IMR-90 (cell line): ENCODE results near the gene TST. TPM values are rescaled to one million over a fixed set of nuclear protein-coding genes. Genes with fewer than 3 reads are reported as not detected.

Experiments used
- ATAC-seq: fragments of 200-7000 bp; cut with Tn5 transposase; 2 replicates; pipeline ENCODE4 v1.9.1; 2020; ENCODE audit warnings: low read depth, mild to moderate bottlenecking, moderate library complexity
- BruUV-seq: library from RNA; stranded (reverse); fragments of 400-500 nt; replicated peaks from 2 replicates; lab custom pipeline; 2021; lab: Mats Ljungman, UMichigan
- CTCF ChIA-PET: fragments of 300-600 bp; formaldehyde crosslinking; extraction: SDS; loops from one replicate; lab custom pipeline; 2021; ENCODE audit warnings: antibody characterized with exemption; lab: Yijun Ruan, JAX
- POLR2A ChIA-PET: fragments of 300-600 bp; sonication (Branson Sonifier 250); formaldehyde crosslinking; loops from one replicate; lab custom pipeline; 2022; ENCODE audit warnings: antibody characterized with exemption; ENCODE audit not compliant: unreplicated experiment; lab: Charles Lee
- DNase-seq: peaks from one replicate; pipeline ENCODE4 v3.0.0; 2013
- H2AFZ ChIP-seq: replicated peaks from 2 replicates; pipeline ENCODE3; 2013; ENCODE audit warnings: low read length, mild to moderate bottlenecking; ENCODE audit not compliant: poor library complexity
- H2AK5ac ChIP-seq: 2 replicates; pipeline ENCODE4 v1.6.1; 2013; ENCODE audit warnings: low read depth, low read length, inconsistent platforms
- H2AK9ac ChIP-seq: replicated peaks from 2 replicates; pipeline ENCODE3; 2013; ENCODE audit warnings: mild to moderate bottlenecking, low read depth, low read length, moderate library complexity; ENCODE audit not compliant: poor library complexity
- H2BK120ac ChIP-seq: 2 replicates; pipeline ENCODE4 v1.6.1; 2013; ENCODE audit warnings: low read depth, low read length, inconsistent platforms
- H2BK15ac ChIP-seq: 3 replicates; pipeline ENCODE4 v1.6.1; 2013; ENCODE audit warnings: low read depth, low read length, inconsistent platforms
- H2BK20ac ChIP-seq: 2 replicates; pipeline ENCODE4 v1.6.1; 2013; ENCODE audit warnings: low read depth, mild to moderate bottlenecking, inconsistent platforms, low read length, moderate library complexity
- H2BK5ac ChIP-seq: 2 replicates; pipeline ENCODE4 v1.6.1; 2013; ENCODE audit warnings: mild to moderate bottlenecking, low read depth, low read length, inconsistent platforms; ENCODE audit not compliant: poor library complexity, severe bottlenecking
- H3K14ac ChIP-seq: replicated peaks from 2 replicates; pipeline ENCODE4 v1.6.1; 2013; ENCODE audit warnings: low read depth, low read length, inconsistent platforms
- H3K18ac ChIP-seq: 2 replicates; pipeline ENCODE4 v1.6.1; 2013; ENCODE audit warnings: low read depth, low read length, control low read depth
- H3K23ac ChIP-seq: 2 replicates; pipeline ENCODE4 v1.6.1; 2013; ENCODE audit warnings: low read depth, low read length, inconsistent platforms
- H3K27ac ChIP-seq: 2 replicates; pipeline ENCODE4 v1.5.1; 2013; ENCODE audit warnings: mild to moderate bottlenecking, control low read depth, low read length; ENCODE audit not compliant: insufficient read depth
- H3K27me3 ChIP-seq: 2 replicates; pipeline ENCODE4 v1.6.1; 2013; ENCODE audit warnings: low read length; ENCODE audit not compliant: control insufficient read depth, insufficient read depth
- H3K36me3 ChIP-seq: 2 replicates; pipeline ENCODE4 v1.6.1; 2013; ENCODE audit warnings: low read length, mixed read lengths; ENCODE audit not compliant: control insufficient read depth, insufficient read depth
- H3K4ac ChIP-seq: 2 replicates; pipeline ENCODE4 v1.6.1; 2013; ENCODE audit warnings: low read depth, low read length, inconsistent platforms
- H3K4me1 ChIP-seq: 2 replicates; pipeline ENCODE4 v1.6.1; 2013; ENCODE audit warnings: low read length, mixed read lengths; ENCODE audit not compliant: control insufficient read depth, insufficient read depth
- H3K4me2 ChIP-seq: 2 replicates; pipeline ENCODE4 v1.6.1; 2013; ENCODE audit warnings: low read depth, mild to moderate bottlenecking, control low read depth, low read length, moderate library complexity
- H3K4me3 ChIP-seq: 2 replicates; pipeline ENCODE4 v1.5.1; 2013; ENCODE audit warnings: low read depth, mild to moderate bottlenecking, control low read depth, low read length, moderate library complexity; ENCODE audit not compliant: insufficient read depth
- H3K56ac ChIP-seq: 2 replicates; pipeline ENCODE4 v1.6.1; 2013; ENCODE audit warnings: low read length, inconsistent platforms; ENCODE audit not compliant: insufficient read depth; ENCODE audit errors: extremely low read depth
- H3K79me1 ChIP-seq, 2 experiments: 2 replicates each; pipeline ENCODE4 v1.6.1; 2013; ENCODE audit warnings: low read length in 2 of 2, inconsistent platforms in 1 of 2, low read depth in 1 of 2
- H3K9ac ChIP-seq: 2 replicates; pipeline ENCODE4 v1.6.1; 2013; ENCODE audit warnings: low read depth, low read length, control low read depth
- H3K9me1 ChIP-seq: 2 replicates; pipeline ENCODE4 v1.6.1; 2013; ENCODE audit warnings: low read length, inconsistent platforms; ENCODE audit not compliant: insufficient read depth
- H3K9me3 ChIP-seq: 2 replicates; pipeline ENCODE4 v1.6.1; 2013; ENCODE audit warnings: low read length; ENCODE audit not compliant: control insufficient read depth, insufficient read depth
- H4K20me1 ChIP-seq: 2 replicates; pipeline ENCODE4 v1.6.1; 2013; ENCODE audit warnings: low read length, inconsistent platforms; ENCODE audit not compliant: insufficient read depth
- H4K5ac ChIP-seq: 2 replicates; pipeline ENCODE4 v1.6.1; 2013; ENCODE audit warnings: mild to moderate bottlenecking, low read depth, low read length, control low read depth
- H4K8ac ChIP-seq, 2 experiments: 2 replicates each; pipeline ENCODE4 v1.6.1; 2013; ENCODE audit warnings: low read depth in 2 of 2, low read length in 2 of 2, control low read depth in 1 of 2, inconsistent platforms in 1 of 2
- H4K91ac ChIP-seq: 2 replicates; pipeline ENCODE4 v1.6.1; 2013; ENCODE audit warnings: low read depth, low read length, inconsistent platforms; ENCODE audit not compliant: insufficient read depth
- BHLHE40 ChIP-seq: fragments of 150-350 bp; IDR thresholded peaks from 2 replicates; pipeline ENCODE4 v1.6.1; 2016; ENCODE audit warnings: mild to moderate bottlenecking, low read depth, low read length
- CEBPB ChIP-seq: IDR thresholded peaks from 2 replicates; pipeline ENCODE4 v1.6.1; 2012; ENCODE audit warnings: low read depth, low read length, improper control_type of control experiment
- CHD1 ChIP-seq: IDR thresholded peaks from 2 replicates; pipeline ENCODE4 v1.6.1; 2012; ENCODE audit warnings: low read depth, low read length, improper control_type of control experiment
- FOS ChIP-seq: fragments of 150-350 bp; IDR thresholded peaks from 2 replicates; pipeline ENCODE4 v1.6.1; 2016; ENCODE audit warnings: low read depth, low read length
- POLR2A ChIP-seq: IDR thresholded peaks from 2 replicates; pipeline ENCODE4 v1.6.1; 2012; ENCODE audit warnings: mild to moderate bottlenecking, low read depth, low read length
- RAD21 ChIP-seq: IDR thresholded peaks from 2 replicates; pipeline ENCODE4 v1.6.1; 2012; ENCODE audit warnings: low read length, improper control_type of control experiment
- RFX5 ChIP-seq: IDR thresholded peaks from 2 replicates; pipeline ENCODE4 v1.8.0; 2012; ENCODE audit warnings: low read depth, mild to moderate bottlenecking, low read length, moderate library complexity
- SMC3 ChIP-seq: fragments of 150-350 bp; IDR thresholded peaks from 2 replicates; pipeline ENCODE4 v1.6.1; 2016; ENCODE audit warnings: low read depth, mild to moderate bottlenecking, antibody characterized with exemption, low read length, moderate library complexity
- WGBS, 2 experiments: methylation state at CpG; one replicate each; pipeline versions ENCODE4 v1.1.5 to v1.1.7; 2013; ENCODE audit warnings: missing lambda C conversion rate in 2 of 2; ENCODE audit not compliant: insufficient read length in 1 of 2; ENCODE audit errors: extremely low coverage in 2 of 2; 5-methylcytosine and 5-hydroxymethylcytosine counted together
- dilution Hi-C: fragments of 300-500 bp; cut with HindIII; formaldehyde crosslinking; loops from one replicate; pipeline ENCODE4 v1.14.3; 2018; ENCODE audit warnings: low sequenced_read_pairs; ENCODE audit not compliant: unreplicated experiment
- in situ Hi-C: fragments of 300-500 bp; cut with MboI; formaldehyde crosslinking; loops from 3 replicates; pipeline ENCODE4 v1.14.3; 2019; ENCODE audit warnings: low sequenced_read_pairs, inconsistent platforms, mixed read lengths
- intact Hi-C: fragments of 100-400 bp; cut with micrococcal nuclease; formaldehyde crosslinking; loops from 2 replicates; pipeline ENCODE4 v1.10.0; 2022
- polyA plus RNA-seq, 3 experiments: library from polyadenylated mRNA; depleted of rRNA; stranded (reverse); fragments of >200 nt; gene quantifications; 2 replicates each; pipeline ENCODE4 v1.2.3, GENCODE V29; 2012; ENCODE audit warnings: low replicate concordance in 1 of 3
- total RNA-seq: library from RNA; depleted of rRNA; stranded (reverse); fragments of >200 nt; gene quantifications from 2 replicates; pipeline ENCODE4 v1.2.3, GENCODE V29; 2012
- TF ChIP-seq, protein P1 (sequence below): fragments of 150-350 bp; IDR thresholded peaks from 2 replicates; pipeline ENCODE4 v1.6.1; 2017; ENCODE audit warnings: mild to moderate bottlenecking, antibody characterized with exemption, low read length, low read depth

Gene TST
- total and polyA plus RNA-seq, 2 of the 4 experiments (the other 2 are of a cell fraction), result 31.7 to 37.7 TPM

DNA sequence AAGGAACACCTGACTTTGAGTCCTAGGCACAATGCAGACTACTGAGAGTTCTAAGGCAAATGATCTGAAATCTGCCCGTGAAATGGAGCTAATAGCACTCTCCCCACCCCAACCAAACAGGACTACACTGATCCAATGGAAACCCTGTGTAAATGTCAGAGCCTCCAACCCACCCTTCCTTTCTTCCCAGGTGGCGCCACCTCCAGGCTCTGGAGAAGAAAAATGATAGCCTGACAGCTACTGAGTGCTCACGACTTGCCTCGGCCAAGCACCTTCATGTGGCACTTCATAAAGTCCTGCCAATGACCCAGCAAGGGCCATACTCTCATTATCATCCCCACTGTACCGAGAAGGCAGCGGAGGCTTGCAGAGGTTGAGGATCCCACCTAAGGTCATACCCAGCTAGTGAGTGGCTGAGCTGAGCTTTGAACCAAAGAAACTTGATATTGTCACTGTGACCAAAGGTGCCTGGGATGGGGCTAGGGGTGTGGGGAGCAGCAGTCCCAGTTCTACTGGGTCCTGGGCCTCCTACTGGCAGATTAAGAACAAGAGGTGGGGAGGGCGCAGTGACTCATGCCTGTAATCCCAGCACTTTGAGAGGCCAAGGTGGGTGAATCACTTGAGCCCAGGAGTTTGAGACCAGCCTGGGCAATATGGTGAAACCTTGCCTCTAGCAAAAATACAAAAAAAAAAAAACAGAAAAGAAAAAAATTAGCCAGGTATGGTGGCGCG lies 20.5 kb downstream of the TST start (continued):
- TF ChIP-seq, protein P1, sequence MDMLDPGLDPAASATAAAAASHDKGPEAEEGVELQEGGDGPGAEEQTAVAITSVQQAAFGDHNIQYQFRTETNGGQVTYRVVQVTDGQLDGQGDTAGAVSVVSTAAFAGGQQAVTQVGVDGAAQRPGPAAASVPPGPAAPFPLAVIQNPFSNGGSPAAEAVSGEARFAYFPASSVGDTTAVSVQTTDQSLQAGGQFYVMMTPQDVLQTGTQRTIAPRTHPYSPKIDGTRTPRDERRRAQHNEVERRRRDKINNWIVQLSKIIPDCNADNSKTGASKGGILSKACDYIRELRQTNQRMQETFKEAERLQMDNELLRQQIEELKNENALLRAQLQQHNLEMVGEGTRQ, result no peak

DNA sequence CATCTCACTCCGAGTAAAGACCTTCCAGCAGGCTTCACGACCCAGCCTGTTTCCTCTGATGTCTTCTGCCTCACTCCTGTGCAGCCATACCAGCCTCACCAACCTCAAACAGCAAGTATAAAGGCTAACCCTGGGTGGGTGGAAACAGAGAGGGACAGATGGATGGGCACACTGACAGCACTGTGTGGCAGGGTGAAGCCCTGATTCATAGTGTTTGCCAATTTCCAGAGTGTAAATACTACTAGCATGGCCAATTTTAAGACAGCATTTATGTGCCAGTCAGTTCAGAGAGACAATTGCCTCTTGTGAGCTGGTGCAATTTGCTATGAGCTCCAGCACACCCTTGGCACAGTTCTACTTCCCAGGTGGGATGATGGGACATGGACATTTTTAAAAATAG lies 21.5 kb downstream of the TST start:
- intact Hi-C loops, result no loop called here
- ChIA-PET CTCF (no interaction called here), POLR2A (no interaction called here)
- H3K9ac ChIP-seq, result no peak overlapping the region
- TF ChIP-seq CHD1, result no peak
- TF ChIP-seq BHLHE40, result no peak
- TF ChIP-seq RAD21, result no peak
- no peak for TF ChIP-seq CEBPB
- TF ChIP-seq SMC3, result no peak
- TF ChIP-seq FOS, result no peak
- no peak for TF ChIP-seq POLR2A
- no peak for TF ChIP-seq RFX5
- TF ChIP-seq, protein P1, result no peak
- peaks cover 31% of the 10 kb centered on the region for H3K27me3 ChIP-seq
- no peak overlapping the region for H3K4me3 ChIP-seq
- H3K18ac ChIP-seq, result no peak overlapping the region
- H4K8ac ChIP-seq, result no peak overlapping the region
- no peak overlapping the region for H2AK5ac ChIP-seq
- ATAC-seq (no peak), DNase-seq (no peak)
- H3K9me1 ChIP-seq, result no peaks in the 10 kb centered on the region
- no peak overlapping the region for H2AFZ ChIP-seq
- H2BK5ac ChIP-seq, result no peak overlapping the region
- no peaks in the 10 kb centered on the region for H3K79me1 ChIP-seq
- dilution Hi-C loops, result no loop called here
- H3K4ac ChIP-seq, result no peak overlapping the region
- H3K36me3 ChIP-seq, result no peaks in the 10 kb centered on the region
- H4K20me1 ChIP-seq, result no peaks in the 10 kb centered on the region; the same call in 1 of the 2 replicates
- in situ Hi-C loops, result no loop called here
- H2AK9ac ChIP-seq, result no peak overlapping the region
- no peak overlapping the region for H3K23ac ChIP-seq
- no peak overlapping the region for H2BK120ac ChIP-seq
- no peak overlapping the region for H3K56ac ChIP-seq
- WGBS, 2 experiments, result 80% methylated on average over 1 of the region's 2 CpGs; no CpG with 5 or more reads in 1 of the 2 experiments
- H3K9me3 ChIP-seq, result peaks cover 3% of the 10 kb centered on the region; the same call in 1 of the 2 replicates
- no peak overlapping the region for H2BK20ac ChIP-seq
- no peak overlapping the region for H3K4me2 ChIP-seq
- no peak overlapping the region for H2BK15ac ChIP-seq
- no peak overlapping the region for H3K27ac ChIP-seq
- H4K5ac ChIP-seq, result no peak overlapping the region
- H3K4me1 ChIP-seq, result no peaks in the 10 kb centered on the region
- no peak overlapping the region for H4K91ac ChIP-seq
- no peak overlapping the region for H3K14ac ChIP-seq
- BruUV-seq, result no TSS peak
